Measurements from ENCODE around the gene RPP25L.

DNA sequence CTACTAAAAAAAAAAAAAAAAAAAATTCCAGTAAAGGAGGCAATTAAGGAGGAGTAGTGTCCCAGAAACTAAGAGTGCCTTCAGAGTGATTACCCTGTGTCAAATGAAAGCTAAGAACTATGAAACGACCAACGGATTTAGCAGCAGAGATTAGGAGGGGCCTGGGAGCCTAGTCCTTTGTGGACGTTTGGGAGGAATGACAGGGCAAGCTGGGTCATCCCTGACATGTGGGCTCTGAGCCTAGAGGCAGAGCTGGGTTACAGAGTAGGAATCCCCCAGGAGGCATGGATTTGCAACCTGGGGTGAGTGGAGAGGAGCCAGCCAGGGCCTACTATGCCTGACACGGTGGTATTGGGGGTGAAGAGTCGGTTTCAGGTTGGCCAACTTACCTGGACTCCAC lies 21.3 kb upstream of the RPP25L start:
- TF ChIP-seq POLR2A (IDR thresholded peaks at IDR 0.05): no peak
- TF ChIP-seq, protein P1, sequence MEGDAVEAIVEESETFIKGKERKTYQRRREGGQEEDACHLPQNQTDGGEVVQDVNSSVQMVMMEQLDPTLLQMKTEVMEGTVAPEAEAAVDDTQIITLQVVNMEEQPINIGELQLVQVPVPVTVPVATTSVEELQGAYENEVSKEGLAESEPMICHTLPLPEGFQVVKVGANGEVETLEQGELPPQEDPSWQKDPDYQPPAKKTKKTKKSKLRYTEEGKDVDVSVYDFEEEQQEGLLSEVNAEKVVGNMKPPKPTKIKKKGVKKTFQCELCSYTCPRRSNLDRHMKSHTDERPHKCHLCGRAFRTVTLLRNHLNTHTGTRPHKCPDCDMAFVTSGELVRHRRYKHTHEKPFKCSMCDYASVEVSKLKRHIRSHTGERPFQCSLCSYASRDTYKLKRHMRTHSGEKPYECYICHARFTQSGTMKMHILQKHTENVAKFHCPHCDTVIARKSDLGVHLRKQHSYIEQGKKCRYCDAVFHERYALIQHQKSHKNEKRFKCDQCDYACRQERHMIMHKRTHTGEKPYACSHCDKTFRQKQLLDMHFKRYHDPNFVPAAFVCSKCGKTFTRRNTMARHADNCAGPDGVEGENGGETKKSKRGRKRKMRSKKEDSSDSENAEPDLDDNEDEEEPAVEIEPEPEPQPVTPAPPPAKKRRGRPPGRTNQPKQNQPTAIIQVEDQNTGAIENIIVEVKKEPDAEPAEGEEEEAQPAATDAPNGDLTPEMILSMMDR (IDR thresholded peaks at IDR 0.05): no peak
